Mesendoderm (in vitro differentiated cells): ENCODE results near the gene DCAF10. TPM values are rescaled to one million over a fixed set of nuclear protein-coding genes. Genes with fewer than 3 reads are reported as not detected.
"Not testable (repeated sequence)": the region's sequence is repeated elsewhere in the genome, so short reads cannot be mapped to it uniquely, and the experiment has no call there.

Source experiments
- DNase-seq: peaks from one replicate; pipeline ENCODE4 v3.0.0; 2013
- H2AK5ac ChIP-seq: 2 replicates; pipeline ENCODE4 v1.6.1; 2013; ENCODE audit warnings: low read length, inconsistent platforms
- H2BK120ac ChIP-seq: 2 replicates; pipeline ENCODE4 v1.6.1; 2013; ENCODE audit warnings: low read depth, mild to moderate bottlenecking, low read length, moderate library complexity, mixed read lengths
- H2BK15ac ChIP-seq: replicated peaks from 2 replicates; pipeline ENCODE4 v1.6.1; 2013; ENCODE audit warnings: low read depth, mild to moderate bottlenecking, moderate library complexity
- H2BK5ac ChIP-seq: 2 replicates; pipeline ENCODE4 v1.6.1; 2013; ENCODE audit warnings: low read length, inconsistent platforms
- H3K18ac ChIP-seq: 2 replicates; pipeline ENCODE4 v1.6.1; 2013; ENCODE audit warnings: mild to moderate bottlenecking, low read length, mixed read lengths
- H3K23ac ChIP-seq: one replicate; pipeline ENCODE4 v1.6.1; 2013; ENCODE audit warnings: low read length
- H3K27ac ChIP-seq: 2 replicates; pipeline ENCODE4 v1.5.1; 2013; ENCODE audit warnings: low read depth, mild to moderate bottlenecking, inconsistent platforms, low read length, moderate library complexity
- H3K27me3 ChIP-seq: 2 replicates; pipeline ENCODE4 v1.6.1; 2013; ENCODE audit warnings: low read length, control low read depth, mild to moderate bottlenecking, inconsistent platforms; ENCODE audit not compliant: insufficient read depth, poor library complexity
- H3K36me3 ChIP-seq: 2 replicates; pipeline ENCODE4 v1.6.1; 2013; ENCODE audit warnings: low read length, inconsistent platforms; ENCODE audit not compliant: control insufficient read depth, insufficient read depth
- H3K4ac ChIP-seq: one replicate; pipeline ENCODE4 v1.6.1; 2013; ENCODE audit warnings: low read depth, mild to moderate bottlenecking, low read length, moderate library complexity
- H3K4me1 ChIP-seq: 2 replicates; pipeline ENCODE4 v1.6.1; 2013; ENCODE audit warnings: low read depth, low read length, inconsistent platforms; ENCODE audit not compliant: control insufficient read depth
- H3K4me2 ChIP-seq: 2 replicates; pipeline ENCODE4 v1.6.1; 2013; ENCODE audit warnings: low read length
- H3K4me3 ChIP-seq: 2 replicates; pipeline ENCODE4 v1.5.1; 2013; ENCODE audit warnings: mild to moderate bottlenecking, low read length
- H3K56ac ChIP-seq: one replicate; pipeline ENCODE4 v1.6.1; 2013; ENCODE audit warnings: low read length
- H3K79me1 ChIP-seq: 2 replicates; pipeline ENCODE4 v1.6.1; 2013; ENCODE audit warnings: low read length, inconsistent platforms
- H3K79me2 ChIP-seq: 2 replicates; pipeline ENCODE4 v1.6.1; 2013; ENCODE audit warnings: mild to moderate bottlenecking, low read length; ENCODE audit not compliant: control insufficient read depth, insufficient read depth
- H3K9ac ChIP-seq: 2 replicates; pipeline ENCODE4 v1.6.1; 2013; ENCODE audit warnings: low read length, inconsistent platforms
- H4K5ac ChIP-seq: one replicate; pipeline ENCODE4 v1.6.1; 2013; ENCODE audit warnings: low read length
- H4K8ac ChIP-seq: one replicate; pipeline ENCODE4 v1.6.1; 2013; ENCODE audit warnings: low read depth, mild to moderate bottlenecking, control low read depth, low read length, moderate library complexity
- WGBS: extraction: QIAGEN DNeasy Blood & Tissue Kit; methylation state at CpG from one replicate; pipeline ENCODE4 v1.1.7; 2013; ENCODE audit warnings: low lambda C conversion rate, missing lambda C conversion rate; ENCODE audit not compliant: insufficient coverage; ENCODE audit errors: extremely low coverage; 5-methylcytosine and 5-hydroxymethylcytosine counted together
- polyA plus RNA-seq, 2 experiments: library from polyadenylated mRNA; stranded (reverse); fragments of 200-250 nt; gene quantifications; one replicate each; pipeline ENCODE4 v1.2.3, GENCODE V29; 2013

Gene DCAF10
- 6.3 TPM for polyA plus RNA-seq (2013, experiment 1 of 2)
- 5.9 TPM for polyA plus RNA-seq (2013, experiment 2 of 2)

GRCh38 chr9:37800631-37801286 is at the start of gene DCAF10:
Gene DCAF10, plus strand, starts transcription at chr9:37800797. Its CDS starts 70 bp downstream, at chr9:37800867.
- Histone ChIP-seq H3K79me1 (peaks cover 4% of the 10 kb centered on the region), H2BK5ac (no peak within 1 kb of the TSS)

GRCh38 chr9:37751186-37751585 is 49.4 kb upstream of the DCAF10 start:
- H3K4me2 ChIP-seq, result no peak overlapping the region
- H3K36me3 ChIP-seq, result no peaks in the 10 kb centered on the region
- H3K27ac ChIP-seq, result no peak overlapping the region
- H4K8ac ChIP-seq, result no peak overlapping the region
- no peak overlapping the region for H4K5ac ChIP-seq
- H3K18ac ChIP-seq, result no peak overlapping the region
- H3K27me3 ChIP-seq, result no peaks in the 10 kb centered on the region
- no peak overlapping the region for H2BK15ac ChIP-seq
- H3K9ac ChIP-seq, result no peak overlapping the region
- no peak overlapping the region for H3K56ac ChIP-seq
- no peak overlapping the region for H3K4ac ChIP-seq
- peaks cover 2% of the 10 kb centered on the region for H3K4me1 ChIP-seq
- no peak overlapping the region for H3K23ac ChIP-seq
- H3K79me2 ChIP-seq, result no peaks in the 10 kb centered on the region
- H3K4me3 ChIP-seq, result no peak overlapping the region
- no CpG with 5 or more reads among the region's 6 CpGs for WGBS
- no peak overlapping the region for H2AK5ac ChIP-seq
- no peak overlapping the region for H2BK120ac ChIP-seq
- no peaks in the 10 kb centered on the region for H3K79me1 ChIP-seq
- no peak for DNase-seq
- no peak overlapping the region for H2BK5ac ChIP-seq

More at GRCh38 chr9:37800631-37801286, at the start of gene DCAF10:
- no peaks in the 10 kb centered on the region for H3K36me3 ChIP-seq
- no peak within 1 kb of the TSS for H4K5ac ChIP-seq
- no peak within 1 kb of the TSS for H2AK5ac ChIP-seq
- H3K18ac ChIP-seq, result peak within 1 kb of the TSS; percentile 22
- peak within 1 kb of the TSS; percentile 77 for H3K27ac ChIP-seq
- H3K56ac ChIP-seq, result peak within 1 kb of the TSS; percentile 96
- DNase-seq, result peak; percentile 88
- H3K4ac ChIP-seq, result peak within 1 kb of the TSS; percentile 49
- H2BK120ac ChIP-seq, result no peak within 1 kb of the TSS
- H2BK15ac ChIP-seq, result no peak within 1 kb of the TSS
- peak within 1 kb of the TSS; percentile 92 for H3K9ac ChIP-seq
- H4K8ac ChIP-seq, result no peak within 1 kb of the TSS
- H3K4me3 ChIP-seq, result peak within 1 kb of the TSS; percentile 87
- H3K4me2 ChIP-seq, result peak within 1 kb of the TSS; percentile 88
- no CpG with 5 or more reads among the region's 72 CpGs for WGBS
- H3K27me3 ChIP-seq, result no peaks in the 10 kb centered on the region
- H3K23ac ChIP-seq, result peak within 1 kb of the TSS; percentile 70
- H3K4me1 ChIP-seq, result peaks cover 5% of the 10 kb centered on the region
- H3K79me2 ChIP-seq, result peaks cover 8% of the 10 kb centered on the region

GRCh38 chr9:37751704-37752103 is 48.9 kb upstream of the DCAF10 start:
- not testable (repeated sequence) for H3K36me3 ChIP-seq, DNase-seq, H2BK15ac ChIP-seq, H3K4me1 ChIP-seq, H3K79me2 ChIP-seq, H3K4ac ChIP-seq, H3K23ac ChIP-seq, H2BK120ac ChIP-seq, H3K27me3 ChIP-seq, H3K4me2 ChIP-seq, H2AK5ac ChIP-seq, H4K5ac ChIP-seq, H3K9ac ChIP-seq, H3K27ac ChIP-seq, H3K56ac ChIP-seq, H3K4me3 ChIP-seq, H3K79me1 ChIP-seq, H2BK5ac ChIP-seq, H3K18ac ChIP-seq, H4K8ac ChIP-seq
- WGBS, result no CpG with 5 or more reads among the region's 30 CpGs

- not testable (repeated sequence) for H3K79me2 ChIP-seq, H3K27me3 ChIP-seq, H3K9ac ChIP-seq, H3K4ac ChIP-seq, H2AK5ac ChIP-seq, H3K23ac ChIP-seq, H4K8ac ChIP-seq, H4K5ac ChIP-seq, H3K79me1 ChIP-seq, H3K27ac ChIP-seq, H3K4me3 ChIP-seq, H2BK15ac ChIP-seq, H3K56ac ChIP-seq, H2BK5ac ChIP-seq, H3K4me2 ChIP-seq, H3K4me1 ChIP-seq, H3K36me3 ChIP-seq, H3K18ac ChIP-seq, DNase-seq, H2BK120ac ChIP-seq
- no CpG with 5 or more reads among the region's 13 CpGs for WGBS
Measured at GRCh38 chr9:37752112-37752511, 48.5 kb upstream of the DCAF10 start.

GRCh38 chr9:37752642-37753488 is 47.7 kb upstream of the DCAF10 start:
- Histone ChIP-seq H2AK5ac (no peak overlapping the region), H3K79me2 (no peaks in the 10 kb centered on the region), H3K56ac (peak overlapping the region; percentile 81), H3K4me1 (peaks cover 2% of the 10 kb centered on the region), H3K4ac (no peak overlapping the region), H2BK120ac (no peak overlapping the region), H3K79me1 (no peaks in the 10 kb centered on the region), H4K5ac (no peak overlapping the region), H3K27me3 (no peaks in the 10 kb centered on the region), H3K23ac (no peak overlapping the region), H2BK15ac (no peak overlapping the region), H3K4me2 (no peak overlapping the region), H2BK5ac (no peak overlapping the region), H3K4me3 (no peak overlapping the region), H3K9ac (no peak overlapping the region), H3K18ac (no peak overlapping the region), H3K36me3 (no peaks in the 10 kb centered on the region), H3K27ac (no peak overlapping the region), H4K8ac (no peak overlapping the region)
- WGBS, result no CpG with 5 or more reads among the region's 29 CpGs
- DNase-seq, result no peak
